Panc1 (cell line): ENCODE results near the gene RAB39A. TPM values are rescaled to one million over a fixed set of nuclear protein-coding genes. Genes with fewer than 3 reads are reported as not detected.

Source experiments
- ATAC-seq: fragments of 200-7000 bp; cut with Tn5 transposase; 2 replicates; pipeline ENCODE4 v1.9.1; 2020; ENCODE audit warnings: mild to moderate bottlenecking, moderate library complexity
- BruUV-seq: library from RNA; stranded (reverse); fragments of 400-500 nt; replicated peaks from 2 replicates; lab custom pipeline; 2021; lab: Mats Ljungman, UMichigan
- CTCF ChIA-PET: fragments of 300-600 bp; sonication (Branson Sonifier 250); formaldehyde crosslinking; loops from one replicate; lab custom pipeline; 2022; ENCODE audit warnings: antibody characterized with exemption; lab: Charles Lee
- POLR2A ChIA-PET: fragments of 300-600 bp; sonication (Branson Sonifier 250); formaldehyde crosslinking; loops from one replicate; lab custom pipeline; 2022; ENCODE audit warnings: antibody characterized with exemption; lab: Charles Lee
- DNase-seq: peaks from one replicate; pipeline ENCODE4 v3.0.0-alpha.2; 2010; ENCODE audit warnings: low read depth, low spot score
- H3K27ac ChIP-seq: 2 replicates; pipeline ENCODE4 v1.5.1; 2011; ENCODE audit warnings: mild to moderate bottlenecking, low read length, inconsistent platforms
- H3K27me3 ChIP-seq: fragments of 200-500 bp; sonication (Bioruptor generic); 2 replicates; pipeline ENCODE4 v1.6.0; 2014; ENCODE audit warnings: low read length, inconsistent platforms; ENCODE audit not compliant: control insufficient read depth, insufficient read depth
- H3K36me3 ChIP-seq: fragments of 200-500 bp; sonication (Bioruptor generic); 2 replicates; pipeline ENCODE4 v1.5.1; 2014; ENCODE audit warnings: inconsistent platforms, mild to moderate bottlenecking, low read length, moderate library complexity; ENCODE audit not compliant: control insufficient read depth, insufficient read depth
- H3K4me1 ChIP-seq: 2 replicates; pipeline ENCODE4 v1.5.1; 2011; ENCODE audit warnings: inconsistent platforms, mild to moderate bottlenecking, low read length, moderate library complexity; ENCODE audit not compliant: control insufficient read depth, insufficient read depth
- H3K4me3 ChIP-seq, 2 experiments: 2 replicates each; pipeline ENCODE4 v1.5.1; 2011 to 2012; ENCODE audit warnings: low read depth in 2 of 2, low read length in 2 of 2, mild to moderate bottlenecking in 2 of 2, inconsistent platforms in 1 of 2, moderate library complexity in 1 of 2
- H3K9me3 ChIP-seq: fragments of 200-500 bp; sonication (Bioruptor generic); 2 replicates; pipeline ENCODE4 v1.5.1; 2014; ENCODE audit warnings: low read depth, mild to moderate bottlenecking, inconsistent platforms, low read length, moderate library complexity; ENCODE audit not compliant: control insufficient read depth, insufficient read depth
- POLR2AphosphoS5 ChIP-seq: IDR thresholded peaks from 2 replicates; pipeline ENCODE4 v1.6.1; 2012; ENCODE audit warnings: mild to moderate bottlenecking, low read depth, low read length, moderate library complexity
- SIN3A ChIP-seq: IDR thresholded peaks from 2 replicates; pipeline ENCODE4 v1.6.1; 2012; ENCODE audit warnings: low read depth, mild to moderate bottlenecking, low read length, moderate library complexity, borderline replicate concordance; ENCODE audit not compliant: insufficient read depth
- TCF7L2 ChIP-seq: IDR thresholded peaks from 2 replicates; pipeline ENCODE4 v1.6.1; 2011; ENCODE audit warnings: mild to moderate bottlenecking, low read depth, low read length, inconsistent platforms
- in situ Hi-C: cut with HindIII; loops from 2 replicates; pipeline ENCODE4 v1.10.0; 2016; ENCODE audit warnings: low sequenced_read_pairs, low pct_unique_long_range_greater_than_20kb
- intact Hi-C: fragments of 100-400 bp; cut with micrococcal nuclease; formaldehyde crosslinking; loops from one replicate; pipeline ENCODE4 v1.10.0; 2022; ENCODE audit not compliant: unreplicated experiment
- total RNA-seq: library from RNA; stranded (reverse); gene quantifications from one replicate; pipeline ENCODE4 v1.2.1, GENCODE V29; 2021; ENCODE audit not compliant: unreplicated experiment
- TF ChIP-seq, protein P1 (sequence below), 2 experiments: IDR thresholded peaks; 2 replicates each; pipeline ENCODE4 v1.6.1; 2011 to 2012; ENCODE audit warnings: low read depth in 2 of 2, control low read depth in 1 of 2, low read length in 1 of 2, mild to moderate bottlenecking in 1 of 2, moderate library complexity in 1 of 2; ENCODE audit not compliant: insufficient read depth in 1 of 2
- TF ChIP-seq, protein P2 (sequence below): fragments of 450-650 bp; IDR thresholded peaks from 2 replicates; pipeline ENCODE4 v1.5.1; 2017; ENCODE audit warnings: mild to moderate bottlenecking

The RAB39A gene
- total RNA-seq, 1 experiment from 2014 or later = 3.3 TPM

DNA sequence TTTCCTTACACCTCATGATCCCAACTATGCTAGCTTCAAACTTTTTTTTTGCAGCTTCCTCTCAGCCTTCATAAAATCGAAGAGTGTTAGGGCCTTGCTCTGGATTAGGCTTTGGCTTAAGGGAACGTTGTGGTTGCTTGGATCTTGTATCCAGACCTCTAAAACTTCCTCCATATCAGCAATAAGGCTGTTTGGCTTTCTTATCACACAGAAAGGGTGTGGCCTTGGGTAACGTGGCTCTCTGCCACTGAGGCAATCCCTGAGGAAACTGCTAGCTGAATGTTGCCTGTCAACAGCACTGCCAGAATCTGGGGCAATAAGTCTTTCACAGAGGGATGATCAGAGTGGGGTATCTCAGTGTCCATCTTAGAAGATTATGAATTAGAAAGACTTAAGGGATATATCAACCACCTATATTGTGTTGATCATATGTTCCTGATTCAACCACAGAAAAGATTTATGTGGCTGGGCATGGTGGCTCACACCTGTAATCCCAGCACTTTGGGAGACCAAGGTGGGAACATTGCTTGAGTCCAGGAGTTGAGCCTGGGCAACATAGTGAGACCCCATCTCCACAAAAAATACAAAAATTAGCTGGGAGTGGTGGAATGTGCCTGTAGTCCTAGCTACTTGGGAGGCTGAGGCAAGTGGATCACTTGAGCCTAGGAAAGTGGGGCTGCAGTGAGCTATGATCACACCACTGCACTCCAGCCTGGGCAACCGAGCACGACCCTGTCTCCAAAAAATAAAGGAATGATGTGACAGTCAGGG, 67.9 kb downstream of the RAB39A start:
- H3K4me3 ChIP-seq = no peak overlapping the region
- no peaks in the 10 kb centered on the region for H3K36me3 ChIP-seq
- in situ Hi-C loops (no loop called here), intact Hi-C loops (no loop called here)
- CTCF ChIA-PET = interaction anchor here (0.6 kb wide), 1 partner anchor 167 kb away, joined by 5 read pairs; no protein-coding TSS in a partner anchor
- no peaks in the 10 kb centered on the region for H3K9me3 ChIP-seq
- DNase-seq (no peak), ATAC-seq (no peak)
- no peaks in the 10 kb centered on the region for H3K27me3 ChIP-seq
- no peak overlapping the region for H3K27ac ChIP-seq
- POLR2A ChIA-PET = no interaction called here
- no peaks in the 10 kb centered on the region for H3K4me1 ChIP-seq
- BruUV-seq = no TSS peak
- TF ChIP-seq, protein P1, sequence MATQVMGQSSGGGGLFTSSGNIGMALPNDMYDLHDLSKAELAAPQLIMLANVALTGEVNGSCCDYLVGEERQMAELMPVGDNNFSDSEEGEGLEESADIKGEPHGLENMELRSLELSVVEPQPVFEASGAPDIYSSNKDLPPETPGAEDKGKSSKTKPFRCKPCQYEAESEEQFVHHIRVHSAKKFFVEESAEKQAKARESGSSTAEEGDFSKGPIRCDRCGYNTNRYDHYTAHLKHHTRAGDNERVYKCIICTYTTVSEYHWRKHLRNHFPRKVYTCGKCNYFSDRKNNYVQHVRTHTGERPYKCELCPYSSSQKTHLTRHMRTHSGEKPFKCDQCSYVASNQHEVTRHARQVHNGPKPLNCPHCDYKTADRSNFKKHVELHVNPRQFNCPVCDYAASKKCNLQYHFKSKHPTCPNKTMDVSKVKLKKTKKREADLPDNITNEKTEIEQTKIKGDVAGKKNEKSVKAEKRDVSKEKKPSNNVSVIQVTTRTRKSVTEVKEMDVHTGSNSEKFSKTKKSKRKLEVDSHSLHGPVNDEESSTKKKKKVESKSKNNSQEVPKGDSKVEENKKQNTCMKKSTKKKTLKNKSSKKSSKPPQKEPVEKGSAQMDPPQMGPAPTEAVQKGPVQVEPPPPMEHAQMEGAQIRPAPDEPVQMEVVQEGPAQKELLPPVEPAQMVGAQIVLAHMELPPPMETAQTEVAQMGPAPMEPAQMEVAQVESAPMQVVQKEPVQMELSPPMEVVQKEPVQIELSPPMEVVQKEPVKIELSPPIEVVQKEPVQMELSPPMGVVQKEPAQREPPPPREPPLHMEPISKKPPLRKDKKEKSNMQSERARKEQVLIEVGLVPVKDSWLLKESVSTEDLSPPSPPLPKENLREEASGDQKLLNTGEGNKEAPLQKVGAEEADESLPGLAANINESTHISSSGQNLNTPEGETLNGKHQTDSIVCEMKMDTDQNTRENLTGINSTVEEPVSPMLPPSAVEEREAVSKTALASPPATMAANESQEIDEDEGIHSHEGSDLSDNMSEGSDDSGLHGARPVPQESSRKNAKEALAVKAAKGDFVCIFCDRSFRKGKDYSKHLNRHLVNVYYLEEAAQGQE (IDR thresholded peaks at IDR 0.05; ENCODE audit: insufficient read depth in 1 of 2, low read depth in 2 of 2, low read length in 1 of 2) = no peak
- no peak for TF ChIP-seq TCF7L2
- TF ChIP-seq SIN3A = no peak
- TF ChIP-seq POLR2AphosphoS5 = no peak
- TF ChIP-seq, protein P2, sequence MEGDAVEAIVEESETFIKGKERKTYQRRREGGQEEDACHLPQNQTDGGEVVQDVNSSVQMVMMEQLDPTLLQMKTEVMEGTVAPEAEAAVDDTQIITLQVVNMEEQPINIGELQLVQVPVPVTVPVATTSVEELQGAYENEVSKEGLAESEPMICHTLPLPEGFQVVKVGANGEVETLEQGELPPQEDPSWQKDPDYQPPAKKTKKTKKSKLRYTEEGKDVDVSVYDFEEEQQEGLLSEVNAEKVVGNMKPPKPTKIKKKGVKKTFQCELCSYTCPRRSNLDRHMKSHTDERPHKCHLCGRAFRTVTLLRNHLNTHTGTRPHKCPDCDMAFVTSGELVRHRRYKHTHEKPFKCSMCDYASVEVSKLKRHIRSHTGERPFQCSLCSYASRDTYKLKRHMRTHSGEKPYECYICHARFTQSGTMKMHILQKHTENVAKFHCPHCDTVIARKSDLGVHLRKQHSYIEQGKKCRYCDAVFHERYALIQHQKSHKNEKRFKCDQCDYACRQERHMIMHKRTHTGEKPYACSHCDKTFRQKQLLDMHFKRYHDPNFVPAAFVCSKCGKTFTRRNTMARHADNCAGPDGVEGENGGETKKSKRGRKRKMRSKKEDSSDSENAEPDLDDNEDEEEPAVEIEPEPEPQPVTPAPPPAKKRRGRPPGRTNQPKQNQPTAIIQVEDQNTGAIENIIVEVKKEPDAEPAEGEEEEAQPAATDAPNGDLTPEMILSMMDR = no peak

DNA sequence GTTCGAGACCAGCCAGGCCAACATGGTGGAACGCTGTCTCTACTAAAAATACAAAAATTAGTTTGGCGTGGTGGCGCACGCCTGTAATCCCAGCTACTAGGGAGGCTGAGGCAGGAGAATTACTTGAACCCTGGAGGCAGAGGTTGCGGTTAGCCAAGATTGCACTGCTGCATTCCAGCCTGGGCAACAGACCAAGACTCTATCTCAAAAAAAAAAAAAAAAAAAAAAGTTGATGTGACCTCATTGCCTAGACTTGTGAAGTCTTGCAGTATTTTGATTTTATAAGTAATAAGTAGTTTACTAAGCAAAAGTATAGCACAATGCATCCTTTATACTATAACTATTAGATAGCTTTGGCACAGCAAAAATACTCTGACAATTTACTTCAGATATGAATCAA, 70.5 kb downstream of the RAB39A start:
- H3K27me3 ChIP-seq = no peaks in the 10 kb centered on the region
- intact Hi-C loops = no loop called here
- ChIA-PET CTCF (no interaction called here), POLR2A (no interaction called here)
- in situ Hi-C loops = no loop called here
- no peaks in the 10 kb centered on the region for H3K4me1 ChIP-seq
- TF ChIP-seq POLR2AphosphoS5 = no peak
- TF ChIP-seq, protein P2 = no peak
- TF ChIP-seq SIN3A = no peak
- TF ChIP-seq TCF7L2 = no peak
- TF ChIP-seq, protein P1 (IDR thresholded peaks at IDR 0.05; ENCODE audit: insufficient read depth in 1 of 2, low read depth in 2 of 2, low read length in 1 of 2) = no peak
- no TSS peak for BruUV-seq
- H3K27ac ChIP-seq = no peak overlapping the region
- no peak overlapping the region for H3K4me3 ChIP-seq
- DNase-seq (no peak), ATAC-seq (no peak)
- no peaks in the 10 kb centered on the region for H3K36me3 ChIP-seq
- H3K9me3 ChIP-seq = no peaks in the 10 kb centered on the region
